Measurements from ENCODE around the gene HIPK2.
"Not testable (repeated sequence)": the region's sequence is repeated elsewhere in the genome, so short reads cannot be mapped to it uniquely, and the experiment has no call there.

Gene HIPK2

DNA sequence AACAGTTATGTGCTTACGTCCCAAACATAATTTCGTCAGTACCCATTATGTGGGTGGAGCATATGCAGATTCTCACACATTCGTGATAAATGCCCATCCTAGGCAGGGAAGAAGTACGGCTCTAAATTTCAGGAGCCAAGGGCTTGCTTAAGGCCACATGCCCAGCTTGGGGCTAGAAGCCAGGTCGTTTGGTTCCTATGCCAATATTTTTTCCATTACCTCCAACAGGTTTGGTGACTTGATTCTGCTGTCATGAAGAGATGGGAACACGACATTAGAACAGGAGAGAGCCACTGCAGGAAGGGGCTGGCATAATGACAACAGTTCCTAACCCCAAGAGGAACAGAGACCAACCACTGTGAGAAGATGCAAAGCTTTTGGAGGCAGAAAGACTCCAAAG lies 85.1 kb downstream of the HIPK2 start:
- no peak for DNase-seq

DNA sequence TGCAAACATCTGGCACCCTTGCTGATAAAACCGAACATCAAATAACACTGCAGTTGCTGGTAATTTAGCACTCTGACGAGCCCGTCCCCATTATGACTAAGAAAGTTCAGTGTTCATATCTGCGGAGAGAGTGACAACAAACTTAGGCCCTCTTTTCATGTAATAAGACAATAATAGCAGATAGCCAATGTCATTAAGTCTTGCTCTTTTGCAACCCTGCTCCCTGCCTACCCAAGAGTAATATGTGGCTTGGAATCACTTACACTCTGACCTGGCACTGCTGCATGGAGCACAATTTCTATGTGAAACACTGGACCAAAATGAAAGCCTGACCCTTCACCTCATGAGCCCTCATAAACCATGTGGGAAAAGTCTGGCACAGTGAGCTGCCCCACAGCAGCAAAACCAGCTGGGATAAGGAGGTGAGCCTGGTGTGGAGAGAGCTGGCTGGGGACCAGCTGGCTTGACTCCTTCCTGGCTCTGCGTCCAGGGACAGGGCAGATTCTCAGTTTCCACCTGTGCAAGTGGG lies 86.5 kb downstream of the HIPK2 start:
- no peak for DNase-seq

DNA sequence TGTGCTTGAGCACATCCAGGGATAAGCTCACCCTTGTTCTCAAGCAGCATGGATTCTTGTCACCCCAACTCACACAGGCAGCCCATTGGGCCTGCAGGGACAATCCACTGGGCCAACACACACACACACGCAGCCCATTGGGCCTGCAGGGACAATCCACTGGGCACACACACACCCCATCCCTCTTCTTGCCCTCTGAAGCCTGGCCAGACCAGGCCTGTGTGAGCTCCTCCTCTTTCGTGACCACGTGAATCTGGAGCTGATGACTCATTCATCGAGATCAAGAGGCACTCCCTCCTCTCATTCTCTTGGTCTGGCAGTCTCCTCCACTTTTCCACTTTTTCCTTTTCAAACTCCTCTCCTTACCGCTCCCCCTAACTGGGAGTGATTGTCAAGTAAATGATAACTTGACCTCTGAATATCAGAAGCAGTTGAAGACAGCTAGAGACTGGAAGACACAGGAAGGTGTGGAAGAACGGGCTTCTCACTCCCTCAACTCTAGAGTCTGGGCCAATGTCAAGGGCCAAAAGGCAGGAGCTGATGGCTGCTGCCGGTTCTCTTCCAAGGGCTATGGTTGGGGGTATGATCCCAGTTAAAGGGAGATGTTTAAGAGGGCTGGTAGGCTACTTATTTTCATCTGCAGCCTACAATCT lies 89.7 kb downstream of the HIPK2 start:
- no peak for DNase-seq

DNA sequence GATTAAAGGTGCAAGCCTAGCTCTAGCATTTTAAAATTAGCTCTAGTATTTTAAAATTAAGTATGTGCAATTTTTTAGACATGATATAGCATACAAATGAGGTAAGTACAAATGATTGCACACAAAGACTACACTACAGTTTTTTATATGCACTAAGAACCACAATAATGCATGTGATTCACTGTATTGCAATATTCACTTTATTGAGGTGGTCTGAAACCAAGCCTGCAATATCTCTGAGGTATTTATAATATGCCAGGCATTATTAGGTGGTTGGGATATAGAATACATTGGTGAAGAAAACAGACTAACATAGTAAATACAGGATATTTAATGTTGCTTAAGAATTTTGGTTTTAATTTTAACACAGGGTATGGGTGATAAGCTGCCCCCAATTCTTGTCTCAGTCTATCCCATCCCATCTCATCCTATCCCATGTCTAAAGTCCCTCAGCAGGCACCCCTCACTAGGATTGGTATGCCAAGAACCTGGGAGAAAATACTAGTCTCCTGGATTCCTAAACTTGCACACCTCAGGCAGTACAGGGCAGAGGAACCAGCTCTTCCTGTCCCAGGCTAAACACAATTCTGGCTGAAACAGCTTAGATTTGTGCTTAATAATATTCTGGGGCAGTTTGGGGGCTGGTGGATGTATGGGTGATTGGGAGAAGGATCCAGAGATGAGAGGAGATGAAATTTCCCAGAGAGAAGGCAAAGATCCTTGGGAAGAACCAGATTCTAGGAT lies 90.4 kb downstream of the HIPK2 start:
- no peak for DNase-seq

DNA sequence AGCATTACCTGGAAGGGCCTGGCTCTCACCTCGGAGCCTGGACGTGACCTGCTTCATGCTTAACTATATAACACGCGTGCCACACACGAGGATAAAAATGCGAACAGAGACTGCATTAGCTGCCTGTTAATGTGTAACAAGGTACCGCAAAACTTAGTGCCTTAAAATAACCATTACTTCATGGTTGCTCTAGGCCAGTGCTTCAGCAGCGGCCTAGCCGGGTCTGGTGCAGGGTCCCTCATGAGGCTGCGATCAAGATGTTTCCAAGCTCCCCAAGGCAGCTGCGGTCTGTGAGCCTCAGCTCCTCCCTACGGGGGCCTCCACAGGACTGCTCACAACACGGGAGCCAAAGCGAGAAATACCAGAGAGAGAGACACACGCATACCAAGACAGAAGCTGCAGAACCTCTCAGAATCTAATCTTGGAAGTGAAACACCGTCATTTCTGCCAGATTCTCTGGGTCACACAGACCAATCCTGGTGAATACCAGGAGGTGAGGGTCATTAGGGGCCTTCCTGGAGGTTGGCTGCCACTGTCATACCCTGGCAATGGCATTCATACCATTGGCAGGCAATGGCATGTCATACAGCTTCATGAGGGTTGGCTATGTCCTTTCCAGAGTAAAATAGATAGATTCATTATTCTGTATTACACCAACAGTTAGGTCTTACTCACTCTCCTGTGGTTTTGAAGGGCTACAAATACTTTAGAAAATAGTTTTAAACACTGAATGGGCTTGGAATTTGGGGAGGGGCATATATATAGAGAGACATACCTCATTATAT lies 94.5 kb downstream of the HIPK2 start:
- no peak for DNase-seq

DNA sequence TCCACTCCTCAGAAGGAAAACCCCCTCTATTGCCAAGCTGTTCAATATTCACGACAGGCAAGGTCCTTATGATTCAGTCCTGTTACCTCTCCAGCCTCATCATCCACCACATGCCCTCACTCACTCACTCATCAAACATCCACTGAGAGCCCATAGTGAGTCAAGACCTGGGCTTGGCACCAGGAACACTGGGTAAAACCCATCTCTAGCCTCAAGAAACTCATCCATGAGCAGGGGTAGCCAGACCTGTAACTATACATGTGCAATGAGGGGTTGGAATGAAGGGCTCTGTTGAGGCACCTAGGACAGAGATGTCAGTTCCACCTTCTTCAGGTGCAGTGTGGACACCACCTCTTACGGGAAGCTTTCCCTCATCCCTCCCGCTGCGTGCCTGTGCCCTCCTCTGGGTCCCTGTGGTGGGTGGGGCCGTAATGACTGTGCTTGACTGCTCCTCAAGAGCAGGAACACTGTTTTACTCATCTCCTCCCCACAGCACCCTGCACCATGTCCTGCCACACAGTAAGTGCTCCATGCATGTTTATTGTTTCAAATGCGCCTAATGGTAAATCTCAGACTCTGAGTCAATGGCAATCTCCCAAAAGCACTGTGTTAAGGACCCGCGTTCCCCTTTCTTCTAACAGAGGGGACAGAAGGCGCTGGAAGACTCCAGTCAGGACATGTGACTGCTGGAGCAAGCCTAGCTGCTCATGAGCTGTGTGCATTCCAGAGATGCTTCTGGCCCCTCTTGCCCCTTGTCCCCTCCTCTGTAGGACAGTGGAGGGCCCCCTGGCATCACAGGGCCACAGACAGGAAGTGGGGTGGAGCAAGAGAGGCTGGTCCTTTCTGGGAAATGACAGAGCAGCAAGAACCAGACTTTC lies 95.4 kb downstream of the HIPK2 start:
- peak in 1 of 2 donors; percentile 39 for DNase-seq

DNA sequence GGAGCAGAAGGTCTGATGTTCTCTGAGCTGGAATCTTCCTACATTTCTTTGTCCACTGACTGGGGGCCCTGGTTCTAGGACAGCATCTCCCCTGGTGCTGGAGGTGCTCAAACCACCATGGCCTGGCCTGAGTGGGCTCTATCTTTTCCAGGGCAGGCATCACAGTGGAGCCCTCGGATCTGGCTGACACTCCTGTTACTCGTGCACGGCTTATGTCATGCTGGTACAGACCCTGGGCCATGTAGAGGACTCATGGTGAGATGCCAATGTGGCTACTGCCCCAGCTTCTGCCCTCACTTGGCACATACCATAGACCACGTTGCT lies 96.0 kb downstream of the HIPK2 start:
- peak in 1 of 2 donors; percentile 39 for DNase-seq

DNA sequence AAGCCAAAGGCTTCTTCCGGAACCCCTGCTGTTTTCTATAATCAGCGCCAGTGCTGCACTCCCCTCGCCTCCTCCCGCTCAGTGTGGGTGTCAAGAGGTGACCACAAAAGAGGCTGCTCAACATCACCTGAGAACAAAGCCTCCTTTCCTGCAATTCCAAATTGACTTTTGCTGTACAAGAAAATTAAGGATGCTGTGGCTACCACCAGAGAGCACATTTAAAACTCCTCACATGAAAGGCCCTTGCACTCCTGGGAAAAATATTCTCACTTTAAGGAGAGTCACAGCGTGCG lies 96.4 kb downstream of the HIPK2 start:
- no peak for DNase-seq

DNA sequence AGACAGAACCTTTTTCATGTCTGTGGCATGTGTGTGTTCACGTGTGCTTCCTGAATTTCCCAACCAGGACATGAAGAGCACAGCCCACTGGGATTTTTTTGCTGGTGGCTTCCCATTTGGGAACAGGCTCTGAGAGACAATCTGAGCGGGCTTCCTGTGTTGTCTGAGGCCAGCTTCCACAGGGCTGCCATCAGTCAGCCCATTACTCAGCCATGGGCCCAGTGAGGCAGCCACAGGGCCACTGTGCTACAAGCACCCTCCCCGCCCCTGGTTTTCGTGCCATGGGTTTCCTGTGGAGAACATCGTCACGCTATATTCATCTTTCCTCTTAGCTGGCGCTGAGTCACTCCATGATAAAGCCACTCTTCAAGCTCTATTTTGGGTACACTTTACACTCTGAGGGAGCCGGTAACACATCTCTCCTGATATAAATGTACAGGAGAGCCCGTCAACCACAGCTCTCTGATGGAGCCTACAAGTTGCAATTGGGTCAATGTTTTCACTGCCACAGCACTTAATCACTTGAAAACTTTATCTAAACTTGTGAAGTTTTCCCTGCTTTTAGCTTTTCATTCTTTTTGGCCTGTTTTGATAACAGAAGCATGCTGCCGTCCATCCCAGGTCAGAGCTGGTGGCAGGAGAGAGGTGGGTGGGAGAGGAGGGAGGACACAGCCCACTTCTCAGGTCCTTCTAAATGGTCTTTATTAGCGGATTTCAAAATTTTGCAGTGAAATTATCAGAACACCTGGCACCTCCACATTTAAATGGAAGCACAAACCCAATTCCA lies 96.9 kb downstream of the HIPK2 start:
- peak; percentile 61 to 94 for DNase-seq

DNA sequence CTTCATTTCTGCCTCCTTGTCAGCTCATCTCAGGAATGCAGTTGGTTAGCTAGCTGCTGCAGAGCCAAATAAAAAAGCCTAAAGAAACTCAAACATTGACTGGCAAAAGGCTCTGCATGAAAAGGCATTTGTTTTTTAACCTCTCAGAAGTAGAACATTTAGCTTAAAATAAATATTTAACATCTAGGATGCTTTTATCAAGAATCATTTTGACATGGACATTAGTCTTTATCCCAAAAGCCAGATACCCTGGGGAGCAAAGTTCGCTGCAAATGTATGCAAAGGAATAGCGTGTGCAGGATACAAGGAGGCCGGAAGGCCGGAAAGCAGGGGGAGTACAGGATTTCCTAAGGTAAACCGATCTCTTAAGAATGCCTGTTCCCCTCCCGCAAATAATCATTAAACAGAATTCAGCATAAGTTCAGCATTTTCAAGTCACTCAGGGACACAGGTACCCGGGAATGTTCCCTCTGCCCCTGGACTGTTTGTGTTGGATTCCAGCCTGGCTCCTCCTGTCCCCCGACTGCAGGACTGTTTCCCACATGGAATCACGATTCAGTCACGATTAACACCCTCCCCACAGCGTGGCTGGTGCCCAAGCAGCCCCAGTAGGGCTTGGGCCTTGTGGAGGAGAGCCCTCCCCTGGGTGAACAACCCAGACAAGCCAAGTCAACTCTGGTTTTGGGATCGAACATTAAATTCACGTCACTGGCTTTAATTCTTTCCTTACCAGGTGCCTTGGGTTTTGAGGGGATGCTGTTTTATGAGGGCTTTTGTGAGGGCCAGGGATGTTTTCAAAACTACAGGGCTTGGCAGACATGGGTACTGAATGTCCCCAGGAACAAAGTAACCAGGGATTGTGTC lies 97.8 kb downstream of the HIPK2 start:
- DNase-seq = no peak

DNA sequence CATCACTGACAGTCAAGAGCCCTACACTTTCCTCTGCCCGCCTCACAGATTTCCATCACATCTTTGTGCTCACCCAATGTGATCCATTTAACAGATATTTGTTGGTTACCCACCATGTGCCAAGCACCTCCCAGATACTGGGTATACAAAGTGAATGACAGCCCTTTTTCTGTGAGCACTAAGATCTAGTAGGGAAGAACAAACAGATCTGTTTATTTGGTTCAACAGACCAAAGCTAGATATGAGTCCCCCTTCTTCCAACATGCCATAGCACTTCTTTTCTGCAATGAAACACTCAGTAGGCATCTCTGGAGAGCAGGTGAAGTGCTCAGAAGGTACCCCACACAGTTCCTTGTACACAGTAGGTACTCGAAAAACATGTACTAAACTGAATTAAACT lies 101.4 kb downstream of the HIPK2 start:
- DNase-seq = no peak

DNA sequence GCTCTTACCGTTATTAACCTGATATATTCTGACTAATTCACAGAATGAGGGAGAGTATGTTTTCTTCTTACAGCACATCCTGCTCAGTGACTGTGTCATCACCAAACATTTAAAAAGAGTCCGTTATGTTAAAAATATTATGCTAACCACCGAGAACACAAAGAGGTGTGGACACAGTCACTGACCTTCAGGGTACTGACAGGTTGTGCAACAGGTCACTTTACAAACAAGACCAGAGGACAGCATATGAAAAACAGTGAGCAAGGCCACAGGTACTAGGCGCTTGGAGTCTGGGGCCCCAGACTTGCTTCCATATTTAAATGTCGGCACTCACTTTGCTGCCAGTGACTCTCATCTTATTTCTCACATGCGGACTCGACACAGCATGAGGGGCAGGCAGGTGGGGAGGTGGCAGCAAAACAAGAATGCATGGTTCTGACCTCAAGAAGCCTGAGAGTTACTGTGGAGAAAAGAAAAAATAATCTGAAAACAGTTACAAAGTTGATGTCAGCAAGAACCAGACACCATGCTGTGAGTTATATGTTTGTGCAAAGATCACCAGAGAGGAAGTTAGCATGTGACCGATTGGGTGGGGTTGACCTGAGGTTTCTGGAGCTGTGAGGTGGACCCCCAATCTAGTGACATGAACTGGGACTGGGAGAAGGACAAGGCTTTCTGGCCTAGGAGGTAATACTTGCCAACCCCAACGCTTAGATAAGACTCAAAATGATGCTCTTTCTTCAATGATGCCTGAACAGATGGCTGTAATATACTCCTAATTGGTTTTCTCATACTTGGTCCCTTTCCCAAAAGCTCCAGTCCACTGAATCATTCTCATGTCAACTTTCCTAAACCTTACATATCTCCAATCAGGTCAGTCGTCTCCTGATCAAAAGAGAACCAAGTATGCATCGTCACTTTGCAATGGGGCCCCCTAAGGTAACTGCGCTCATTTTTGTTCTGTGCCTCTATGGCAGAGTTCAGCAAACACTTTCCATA lies 102.4 kb downstream of the HIPK2 start:
- no peak for DNase-seq

DNA sequence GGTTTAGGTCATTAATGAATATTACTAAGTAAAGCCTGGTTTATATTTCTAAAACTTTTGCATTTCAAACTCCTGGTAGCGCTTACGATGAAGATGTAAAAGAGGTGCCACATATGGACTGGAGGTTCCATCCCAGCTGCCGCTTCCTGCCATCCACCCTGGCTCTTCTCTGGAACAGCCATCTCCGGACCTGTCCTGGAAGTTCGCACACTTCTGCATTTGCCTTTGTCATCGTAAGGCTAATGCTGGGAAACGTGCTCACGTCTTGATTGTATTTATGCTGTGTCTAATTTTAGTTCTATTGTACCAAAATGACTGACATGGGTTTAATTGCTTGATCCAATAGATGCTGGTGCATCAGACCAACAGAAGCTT lies 103.1 kb downstream of the HIPK2 start:
- DNase-seq = no peak

DNA sequence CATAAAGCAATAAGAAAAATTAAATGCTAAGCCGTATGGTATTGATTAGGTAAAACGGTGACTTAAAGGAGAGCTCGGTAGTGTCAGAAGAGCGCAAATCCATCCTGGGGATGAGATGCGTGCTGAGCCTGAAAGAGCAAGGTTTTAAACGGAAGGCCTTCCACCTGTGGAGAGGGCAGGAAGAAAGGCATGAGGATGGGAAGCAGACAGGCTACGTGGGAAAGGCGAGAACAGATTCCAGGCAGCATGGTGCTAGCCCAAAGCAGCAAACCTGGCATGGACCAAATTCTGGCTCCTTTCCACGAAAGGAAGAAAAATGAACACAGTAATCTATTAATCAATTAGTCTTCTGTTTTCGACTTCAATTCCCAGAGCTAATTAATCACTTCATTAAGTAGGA lies 103.5 kb downstream of the HIPK2 start:
- DNase-seq = no peak

DNA sequence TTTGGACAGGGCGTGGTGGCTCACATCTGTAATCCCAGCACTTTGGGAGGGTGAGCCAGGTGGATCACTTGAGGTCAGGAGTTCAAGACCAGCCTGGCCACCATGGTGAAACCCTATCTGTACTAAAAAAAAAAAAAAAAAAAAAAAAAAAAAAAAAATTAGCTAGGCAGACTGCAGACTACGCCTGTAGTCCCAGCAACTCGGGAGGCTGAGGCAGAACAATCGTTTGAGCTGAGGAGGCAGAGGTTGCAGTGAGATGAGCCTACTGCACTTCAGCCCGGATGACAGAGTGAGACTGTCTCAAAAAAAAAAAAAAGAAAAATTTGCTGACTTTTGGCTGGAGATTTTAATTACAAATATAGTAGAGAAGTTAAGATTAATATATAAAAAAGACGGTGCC lies 104.0 kb downstream of the HIPK2 start:
- no peak for DNase-seq

DNA sequence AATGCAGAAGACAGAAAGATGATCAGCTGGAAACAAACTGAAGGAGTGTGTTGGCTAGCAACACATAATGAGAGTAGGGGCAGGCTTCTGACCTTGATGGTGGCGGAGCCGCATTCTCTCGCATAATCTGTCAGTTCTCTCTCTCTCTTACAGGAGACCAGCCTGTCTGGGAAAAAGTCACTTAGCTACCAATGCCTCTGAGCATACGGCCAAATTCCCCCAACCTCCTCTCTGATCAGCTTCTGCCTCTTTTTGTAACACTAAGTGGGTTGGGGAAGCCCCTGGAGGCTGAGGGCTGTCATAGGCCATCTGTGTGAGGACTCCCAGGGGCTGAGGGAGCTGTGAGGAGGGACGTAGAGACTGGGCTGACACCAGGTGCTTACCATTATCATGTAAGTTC lies 104.6 kb downstream of the HIPK2 start:
- no peak for DNase-seq

DNA sequence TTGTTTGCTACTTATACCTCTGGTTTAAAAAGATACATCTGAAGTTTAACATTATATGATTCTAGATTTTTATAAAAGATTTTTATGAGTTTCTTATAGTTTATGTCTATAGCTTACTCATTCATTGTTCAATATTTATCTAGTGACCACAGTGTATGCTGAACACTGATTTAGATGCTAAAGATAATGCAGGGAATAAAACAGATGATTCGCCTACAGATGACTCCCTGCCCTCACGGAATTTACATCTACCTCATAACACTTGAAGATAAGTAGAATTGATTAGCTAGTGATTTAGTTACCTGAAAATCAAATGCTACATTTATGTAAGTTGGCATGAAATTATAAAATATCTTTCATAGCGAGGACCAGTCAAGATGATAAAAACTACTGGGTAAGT lies 105.8 kb downstream of the HIPK2 start:
- no peak for DNase-seq

DNA sequence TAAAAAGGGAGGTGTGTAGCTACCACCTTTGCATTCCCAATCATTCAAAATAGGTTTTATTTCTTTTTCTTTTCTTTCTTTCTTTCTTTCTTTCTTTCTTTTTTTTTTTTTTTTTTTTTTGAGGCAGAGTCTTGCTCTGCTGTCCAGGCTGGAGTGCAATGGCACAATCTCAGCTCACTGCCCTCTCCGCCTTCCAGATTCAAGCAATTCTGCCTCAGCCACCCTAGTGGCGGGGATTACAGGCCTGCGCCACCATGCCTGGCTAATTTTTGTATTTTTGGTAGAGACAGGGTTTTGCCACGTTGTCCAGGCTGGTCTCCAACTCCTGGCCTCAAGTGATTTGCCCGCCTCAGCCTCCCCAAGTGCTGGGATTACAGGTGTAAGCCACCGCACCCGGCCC lies 107.1 kb downstream of the HIPK2 start:
- not testable (repeated sequence) for DNase-seq

DNA sequence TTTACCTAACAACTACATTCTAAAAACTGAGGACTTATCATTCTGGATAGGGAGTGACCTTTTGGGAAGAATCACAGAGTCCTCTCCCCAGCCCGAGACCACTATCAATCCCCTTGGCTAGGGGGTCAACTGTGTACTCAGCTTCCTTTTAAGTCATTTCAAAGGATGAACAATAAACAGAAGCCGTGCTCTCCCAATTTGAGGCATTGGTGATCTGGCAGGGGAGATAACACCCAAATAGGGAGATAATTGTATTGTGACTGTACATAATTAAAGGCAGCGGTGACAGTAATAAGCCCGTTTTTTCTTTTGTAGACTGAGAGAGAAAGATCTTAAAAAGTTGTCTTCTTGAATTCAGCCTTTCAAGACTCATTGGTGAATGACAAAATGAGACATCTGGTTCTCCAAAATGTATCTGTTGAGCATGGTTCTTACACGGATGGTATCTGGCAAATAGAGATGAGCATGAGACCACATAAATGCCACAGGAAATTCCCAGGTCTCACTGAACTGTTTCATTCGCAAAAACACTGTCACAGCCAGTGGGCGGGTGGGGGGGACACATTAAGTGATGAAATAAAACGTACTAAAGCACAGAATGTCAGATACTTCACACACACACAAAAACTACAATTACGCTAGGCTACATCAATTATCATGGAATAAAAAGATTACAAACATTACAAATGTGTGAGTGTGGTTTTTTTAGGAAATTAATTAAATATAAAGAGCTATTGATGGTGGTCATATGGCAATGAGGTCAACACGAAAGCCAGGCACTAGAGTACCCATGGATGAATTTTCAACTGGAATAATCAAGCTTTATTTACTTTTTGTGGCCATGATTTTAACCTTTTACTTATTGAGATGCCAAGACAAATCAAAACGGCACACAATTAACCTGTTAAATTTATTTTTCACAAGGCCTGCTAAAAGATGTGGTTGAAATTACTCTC lies 108.4 kb downstream of the HIPK2 start:
- no peak for DNase-seq

Measured in bone marrow (tissue), 2 donors.